GM12872 (cell line): ENCODE data around the gene TPRA1.

Source experiments
- CTCF ChIP-seq: IDR thresholded peaks from 3 replicates; pipeline ENCODE4 v1.5.1; 2011; ENCODE audit warnings: low read depth, mild to moderate bottlenecking, low read length, moderate library complexity; ENCODE audit not compliant: insufficient read depth

TPRA1 gene

GRCh38 chr3:127545711-127546457 lies 44.6 kb downstream of the TPRA1 start:
- no peak for TF ChIP-seq CTCF

GRCh38 chr3:127545216-127545615 lies 45.3 kb downstream of the TPRA1 start:
- TF ChIP-seq CTCF = no peak

- TF ChIP-seq CTCF = no peak
Observed at GRCh38 chr3:127544803-127545201, 45.7 kb downstream of the TPRA1 start.

- peak; percentile 91 for TF ChIP-seq CTCF
Observed at GRCh38 chr3:127544192-127544802, 46.2 kb downstream of the TPRA1 start.

GRCh38 chr3:127543441-127543840 lies 47.1 kb downstream of the TPRA1 start:
- TF ChIP-seq CTCF = no peak

GRCh38 chr3:127542441-127542952 lies 48.0 kb downstream of the TPRA1 start:
- TF ChIP-seq CTCF = no peak

GRCh38 chr3:127541320-127541719 lies 49.2 kb downstream of the TPRA1 start:
- no peak for TF ChIP-seq CTCF
